Keratinocyte (primary cell): ENCODE measurements around the gene KLK6. TPM values are rescaled to one million over a fixed set of nuclear protein-coding genes. Genes with fewer than 3 reads are reported as not detected.
A peak's percentile ranks its signal among the peaks of the same experiment; 100 is the strongest.

Source experiments
- DNase-seq: peaks from one replicate; pipeline ENCODE4 v3.0.0-alpha.2; 2011; ENCODE audit warnings: low read depth, missing footprints, low spot score
- FAIRE-seq: peaks from 2 replicates; lab custom pipeline; 2011; peaks lifted over from hg19 to GRCh38; lab: Jason Lieb, UNC
- H2AFZ ChIP-seq: 2 replicates; pipeline ENCODE4 v1.6.0; 2012; ENCODE audit warnings: low read length, control low read depth, inconsistent platforms; ENCODE audit not compliant: control insufficient read depth
- H3K27ac ChIP-seq: 2 replicates; pipeline ENCODE4 v1.5.1; 2011; ENCODE audit warnings: low read length; ENCODE audit not compliant: control insufficient read depth, insufficient read depth
- H3K27me3 ChIP-seq: 3 replicates; pipeline ENCODE4 v1.6.0; 2011; ENCODE audit warnings: low read length; ENCODE audit not compliant: control insufficient read depth, insufficient read depth; ENCODE audit errors: extremely low read depth
- H3K36me3 ChIP-seq, 2 experiments: 2 replicates in 1 of 2; 3 replicates in 1 of 2; pipeline ENCODE4 v1.5.1; 2011; ENCODE audit warnings: low read length in 2 of 2, mild to moderate bottlenecking in 1 of 2; ENCODE audit not compliant: control insufficient read depth in 2 of 2, insufficient read depth in 2 of 2; ENCODE audit errors: extremely low read depth in 1 of 2
- H3K4me1 ChIP-seq: 3 replicates; pipeline ENCODE4 v1.5.1; 2011; ENCODE audit warnings: low read length; ENCODE audit not compliant: control insufficient read depth, insufficient read depth; ENCODE audit errors: extremely low read depth
- H3K4me2 ChIP-seq: 3 replicates; pipeline ENCODE4 v1.6.0; 2011; ENCODE audit warnings: low read depth, low read length; ENCODE audit not compliant: control insufficient read depth, insufficient read depth; ENCODE audit errors: extremely low read depth
- H3K4me3 ChIP-seq, 3 experiments: fragments of 200-600 bp in 1 of 3; sonication (generic) in 1 of 3; 2 replicates in 2 of 3; 3 replicates in 1 of 3; pipeline ENCODE4 v1.5.1; 2011 to 2016; ENCODE audit warnings: low read length in 3 of 3, mild to moderate bottlenecking in 3 of 3, control low read depth in 2 of 3, inconsistent platforms in 1 of 3, low read depth in 1 of 3, mixed read lengths in 1 of 3, mixed run types in 1 of 3, moderate library complexity in 1 of 3; ENCODE audit not compliant: control insufficient read depth in 2 of 3, insufficient read depth in 2 of 3; ENCODE audit errors: extremely low read depth in 1 of 3
- H3K79me2 ChIP-seq: 2 replicates; pipeline ENCODE4 v1.6.0; 2012; ENCODE audit warnings: low read length; ENCODE audit not compliant: control insufficient read depth, insufficient read depth
- H3K9ac ChIP-seq: 3 replicates; pipeline ENCODE4 v1.6.0; 2011; ENCODE audit warnings: low read length; ENCODE audit not compliant: control insufficient read depth, insufficient read depth; ENCODE audit errors: extremely low read depth
- H3K9me1 ChIP-seq: 3 replicates; pipeline ENCODE4 v1.6.0; 2011; ENCODE audit warnings: low read length; ENCODE audit not compliant: control insufficient read depth, insufficient read depth; ENCODE audit errors: extremely low read depth
- H3K9me3 ChIP-seq: 2 replicates; pipeline ENCODE4 v1.5.1; 2012; ENCODE audit warnings: low read depth, low read length; ENCODE audit not compliant: control insufficient read depth
- H4K20me1 ChIP-seq: 3 replicates; pipeline ENCODE4 v1.6.0; 2011; ENCODE audit warnings: low read length; ENCODE audit not compliant: control insufficient read depth, insufficient read depth; ENCODE audit errors: extremely low read depth
- EZH2 ChIP-seq: IDR thresholded peaks from one replicate; pipeline ENCODE4 v1.6.1; 2012; ENCODE audit warnings: inconsistent platforms, mild to moderate bottlenecking, low read length, moderate library complexity
- dilution Hi-C: fragments of 300-500 bp; cut with MboI; formaldehyde crosslinking; loops from one replicate; pipeline ENCODE4 v1.7.0; 2020; ENCODE audit warnings: low sequenced_read_pairs; ENCODE audit not compliant: extremely low pct_ligation_motif_present
- polyA plus RNA-seq, 5 experiments: library from polyadenylated mRNA; depleted of rRNA in 3 of 5; stranded (reverse) in 3 of 5; stranded (forward) in 1 of 5; unstranded in 1 of 5; fragments of >200 nt; gene quantifications; 1 replicate in 1 of 5; 2 replicates in 3 of 5; 3 replicates in 1 of 5; pipeline versions ENCODE4 v1.2.1 to v1.2.3, GENCODE V29; 2011 to 2012; ENCODE audit warnings: missing spikeins in 2 of 5, low read depth in 1 of 5, low replicate concordance in 1 of 5
- TF ChIP-seq, protein P1 (sequence below), 3 experiments: IDR thresholded peaks in 1 of 3; conservative IDR thresholded peaks in 1 of 3; optimal IDR thresholded peaks in 1 of 3; 2 replicates in 2 of 3; 3 replicates in 1 of 3; pipeline versions ENCODE3 to v1.5.1; 2011; ENCODE audit warnings: low read length in 3 of 3, mild to moderate bottlenecking in 3 of 3, moderate library complexity in 2 of 3, control low read depth in 1 of 3, inconsistent platforms in 1 of 3; ENCODE audit not compliant: insufficient read depth in 2 of 3; ENCODE audit errors: extremely low read depth in 1 of 3

KLK6 gene
- polyA plus RNA-seq, 1 donor (not counting 4 experiments of a cell fraction or from before 2014, with no cell fraction given): 1.9 TPM

DNA sequence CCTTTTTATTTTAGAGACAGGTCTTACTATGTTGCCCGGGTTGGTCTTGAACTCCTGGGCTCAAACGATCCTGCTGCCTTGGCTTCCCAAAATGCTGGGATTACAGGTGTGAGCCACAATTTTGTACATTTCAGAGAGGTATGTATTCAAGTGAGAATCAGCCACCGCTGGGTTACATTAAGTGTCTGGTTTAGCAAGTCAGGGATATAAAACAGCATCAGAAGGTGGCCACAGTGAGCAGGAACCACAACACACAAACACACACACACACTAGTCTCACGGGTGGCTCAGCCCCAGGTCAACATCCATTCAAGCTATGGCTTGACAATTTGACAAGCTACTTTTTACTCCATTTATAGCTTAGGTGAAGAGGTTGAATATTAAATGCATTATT is 36.7 kb downstream of the KLK6 start:
- peak; percentile 85 for FAIRE-seq
- H3K27me3 ChIP-seq: no peaks in the 10 kb centered on the region
- dilution Hi-C loops: no loop called here
- no peak overlapping the region for H2AFZ ChIP-seq
- no peaks in the 10 kb centered on the region for H3K9me1 ChIP-seq
- H3K9ac ChIP-seq: peak overlapping the region; percentile 58
- no peaks in the 10 kb centered on the region for H3K9me3 ChIP-seq
- H3K4me1 ChIP-seq: peaks cover 40% of the 10 kb centered on the region
- peak overlapping the region; percentile 69 for H3K4me2 ChIP-seq
- H3K36me3 ChIP-seq: no peaks in the 10 kb centered on the region
- no peaks in the 10 kb centered on the region for H4K20me1 ChIP-seq
- H3K27ac ChIP-seq: peak overlapping the region; percentile 91
- TF ChIP-seq EZH2: no peak
- TF ChIP-seq, protein P1, sequence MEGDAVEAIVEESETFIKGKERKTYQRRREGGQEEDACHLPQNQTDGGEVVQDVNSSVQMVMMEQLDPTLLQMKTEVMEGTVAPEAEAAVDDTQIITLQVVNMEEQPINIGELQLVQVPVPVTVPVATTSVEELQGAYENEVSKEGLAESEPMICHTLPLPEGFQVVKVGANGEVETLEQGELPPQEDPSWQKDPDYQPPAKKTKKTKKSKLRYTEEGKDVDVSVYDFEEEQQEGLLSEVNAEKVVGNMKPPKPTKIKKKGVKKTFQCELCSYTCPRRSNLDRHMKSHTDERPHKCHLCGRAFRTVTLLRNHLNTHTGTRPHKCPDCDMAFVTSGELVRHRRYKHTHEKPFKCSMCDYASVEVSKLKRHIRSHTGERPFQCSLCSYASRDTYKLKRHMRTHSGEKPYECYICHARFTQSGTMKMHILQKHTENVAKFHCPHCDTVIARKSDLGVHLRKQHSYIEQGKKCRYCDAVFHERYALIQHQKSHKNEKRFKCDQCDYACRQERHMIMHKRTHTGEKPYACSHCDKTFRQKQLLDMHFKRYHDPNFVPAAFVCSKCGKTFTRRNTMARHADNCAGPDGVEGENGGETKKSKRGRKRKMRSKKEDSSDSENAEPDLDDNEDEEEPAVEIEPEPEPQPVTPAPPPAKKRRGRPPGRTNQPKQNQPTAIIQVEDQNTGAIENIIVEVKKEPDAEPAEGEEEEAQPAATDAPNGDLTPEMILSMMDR (optimal IDR thresholded peaks at IDR 0.05 in 1 of 3, IDR thresholded peaks at IDR 0.05 in 1 of 3, conservative IDR thresholded peaks at IDR 0.05 in 1 of 3; ENCODE audit: extremely low read depth in 1 of 3, insufficient read depth in 2 of 3, low read length in 3 of 3): peak in 1 of 3 experiments; percentile 46
- no peak overlapping the region for H3K4me3 ChIP-seq
- H3K79me2 ChIP-seq: no peaks in the 10 kb centered on the region
- DNase-seq: no peak

DNA sequence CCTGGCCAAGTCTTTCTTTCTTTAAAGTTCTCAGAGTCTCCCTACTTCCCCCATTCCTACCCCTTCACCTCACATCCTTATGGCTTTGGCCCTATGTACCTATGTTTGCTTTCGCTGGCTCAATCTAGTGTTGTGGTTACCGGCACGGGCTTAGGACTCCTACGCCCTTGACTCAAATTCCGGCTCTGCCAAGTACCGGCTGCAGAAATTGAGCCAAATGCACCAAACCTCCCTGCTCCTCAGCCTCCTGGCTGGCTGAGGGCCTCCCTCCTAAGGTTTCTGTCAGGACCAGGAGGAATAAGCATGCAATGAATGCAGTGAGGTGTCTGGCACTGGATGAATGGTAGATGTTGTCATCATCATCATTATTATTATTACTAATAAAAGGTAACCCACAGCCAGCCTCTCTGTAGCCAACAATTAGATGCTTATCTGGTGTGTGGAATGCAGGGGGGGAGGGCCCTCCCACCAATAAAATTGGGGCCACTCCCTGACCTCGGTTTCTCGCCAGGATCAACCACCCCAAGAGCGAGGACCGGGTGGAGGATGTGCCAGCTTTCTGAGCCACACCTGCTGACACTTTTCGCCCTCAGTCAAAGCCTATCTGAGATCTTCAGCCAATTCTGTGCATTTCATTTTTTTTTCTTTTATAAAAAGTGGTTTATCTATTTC is 37.2 kb downstream of the KLK6 start:
- Histone ChIP-seq H3K4me2 (peak overlapping the region; percentile 69), H3K36me3 (no peaks in the 10 kb centered on the region), H3K4me1 (peaks cover 40% of the 10 kb centered on the region), H4K20me1 (no peaks in the 10 kb centered on the region), H3K79me2 (no peaks in the 10 kb centered on the region), H3K4me3 (no peak overlapping the region), H3K9me3 (no peaks in the 10 kb centered on the region), H3K27me3 (no peaks in the 10 kb centered on the region), H3K27ac (peak overlapping the region; percentile 91), H2AFZ (no peak overlapping the region), H3K9me1 (no peaks in the 10 kb centered on the region), H3K9ac (peak overlapping the region; percentile 58)
- FAIRE-seq (peak; percentile 99), DNase-seq (peak; percentile 88)
- TF ChIP-seq, protein P1 (optimal IDR thresholded peaks at IDR 0.05 in 1 of 3, IDR thresholded peaks at IDR 0.05 in 1 of 3, conservative IDR thresholded peaks at IDR 0.05 in 1 of 3; ENCODE audit: extremely low read depth in 1 of 3, insufficient read depth in 2 of 3, low read length in 3 of 3): no peak
- TF ChIP-seq EZH2: no peak
- dilution Hi-C loops: no loop called here
